Measurements from ENCODE around the gene SHISAL2A. TPM values are rescaled to one million over a fixed set of nuclear protein-coding genes. Genes with fewer than 3 reads are reported as not detected.

Gene SHISAL2A
- total and polyA plus RNA-seq, 2 donors (not counting 3 experiments of a cell fraction or from before 2014, with no cell fraction given) = not detected

GRCh38 chr1:52677076-52677806 lies 44.3 kb downstream of the SHISAL2A start:
- intact Hi-C loops (cut with micrococcal nuclease) = no loop called here
- dilution Hi-C loops (cut with MboI; ENCODE audit: extremely low pct_ligation_motif_present, low sequenced_read_pairs) = no loop called here
- Histone ChIP-seq H4K20me1 (replicated peaks; ENCODE audit: control insufficient read depth, extremely low read depth, insufficient read depth, low read length) (no peaks in the 10 kb centered on the region), H3K4me1 (ENCODE audit: control insufficient read depth, extremely low read depth, insufficient read depth, low read length) (peaks cover 11% of the 10 kb centered on the region), H2AFZ (ENCODE audit: low read depth, low read length) (no peak overlapping the region), H3K27ac (ENCODE audit: insufficient read depth, low read depth, low read length) (no peak overlapping the region), H3K9ac (replicated peaks; ENCODE audit: extremely low read depth, insufficient read depth, low read length) (no peak overlapping the region), H3K79me2 (ENCODE audit: control insufficient read depth, insufficient read depth, low read length) (no peaks in the 10 kb centered on the region), H3K9me1 (replicated peaks; ENCODE audit: control insufficient read depth, extremely low read depth, insufficient read depth, low read length) (no peaks in the 10 kb centered on the region), H3K9me3 (replicated peaks; ENCODE audit: control insufficient read depth, insufficient read depth, low read length) (no peaks in the 10 kb centered on the region), H3K4me2 (ENCODE audit: insufficient read depth, low read length) (no peak overlapping the region), H3K27me3 (ENCODE audit: control insufficient read depth in 2 of 2, insufficient read depth in 2 of 2, low read length in 2 of 2) (no peaks in the 10 kb centered on the region), H3K4me3 (replicated peaks in 1 of 3; ENCODE audit: insufficient read depth in 1 of 3, low read depth in 1 of 3, low read length in 3 of 3) (no peak overlapping the region), H3K36me3 (ENCODE audit: control insufficient read depth in 2 of 2, extremely low read depth in 1 of 2, insufficient read depth in 2 of 2, low read length in 2 of 2) (no peaks in the 10 kb centered on the region)
- FAIRE-seq (no peak), DNase-seq (ENCODE audit: low read depth, low spot score) (peak; percentile 18)
- no TSS peak for BruUV-seq (replicated peaks)
- TF ChIP-seq GATA2 (IDR thresholded peaks at IDR 0.05; ENCODE audit: insufficient read depth, insufficient read length, low read depth, low read length) (no peak), POLR2AphosphoS5 (IDR thresholded peaks at IDR 0.05; ENCODE audit: insufficient read depth, low read depth, low read length) (no peak), MAX (IDR thresholded peaks at IDR 0.05; ENCODE audit: insufficient read depth, insufficient read length) (no peak), MYC (IDR thresholded peaks at IDR 0.05; ENCODE audit: low read depth, low read length) (no peak), JUN (IDR thresholded peaks at IDR 0.05; ENCODE audit: borderline replicate concordance, insufficient read depth, insufficient read length, low read depth) (no peak), POLR2A (IDR thresholded peaks at IDR 0.05; ENCODE audit: low read depth, low read length) (no peak), EZH2 (IDR thresholded peaks at IDR 0.05; ENCODE audit: borderline replicate concordance, low read depth, low read length, severe bottlenecking) (no peak)
- TF ChIP-seq, protein P1, sequence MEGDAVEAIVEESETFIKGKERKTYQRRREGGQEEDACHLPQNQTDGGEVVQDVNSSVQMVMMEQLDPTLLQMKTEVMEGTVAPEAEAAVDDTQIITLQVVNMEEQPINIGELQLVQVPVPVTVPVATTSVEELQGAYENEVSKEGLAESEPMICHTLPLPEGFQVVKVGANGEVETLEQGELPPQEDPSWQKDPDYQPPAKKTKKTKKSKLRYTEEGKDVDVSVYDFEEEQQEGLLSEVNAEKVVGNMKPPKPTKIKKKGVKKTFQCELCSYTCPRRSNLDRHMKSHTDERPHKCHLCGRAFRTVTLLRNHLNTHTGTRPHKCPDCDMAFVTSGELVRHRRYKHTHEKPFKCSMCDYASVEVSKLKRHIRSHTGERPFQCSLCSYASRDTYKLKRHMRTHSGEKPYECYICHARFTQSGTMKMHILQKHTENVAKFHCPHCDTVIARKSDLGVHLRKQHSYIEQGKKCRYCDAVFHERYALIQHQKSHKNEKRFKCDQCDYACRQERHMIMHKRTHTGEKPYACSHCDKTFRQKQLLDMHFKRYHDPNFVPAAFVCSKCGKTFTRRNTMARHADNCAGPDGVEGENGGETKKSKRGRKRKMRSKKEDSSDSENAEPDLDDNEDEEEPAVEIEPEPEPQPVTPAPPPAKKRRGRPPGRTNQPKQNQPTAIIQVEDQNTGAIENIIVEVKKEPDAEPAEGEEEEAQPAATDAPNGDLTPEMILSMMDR (IDR thresholded peaks at IDR 0.05; ENCODE audit: extremely low read depth in 1 of 2, insufficient read depth in 1 of 2, low read depth in 1 of 2, low read length in 2 of 2) = no peak
- POLR2A ChIA-PET = no interaction called here
- CTCF ChIA-PET = interaction anchor here (1.5 kb wide), 1 partner anchor 9 kb away, joined by 6 read pairs; no protein-coding TSS in a partner anchor

Measured in endothelial cell of umbilical vein (primary cell).